Measurements from ENCODE around the gene GLI1.

GRCh38 chr12:57429473-57430111, 30.0 kb upstream of the GLI1 start:
- TF ChIP-seq CTCF (IDR thresholded peaks at IDR 0.05; ENCODE audit: insufficient read depth, low read length, poor library complexity, severe bottlenecking) (no peak), EZH2phosphoT487 (conservative IDR thresholded peaks at IDR 0.05; ENCODE audit: low read length) (no peak)
